MV-4-11 (cell line): Measurements from ENCODE around the gene JAG1.

Source experiments
- DNase-seq: peaks from one replicate; lab custom pipeline; 2025; lab: John Stamatoyannopoulos, UW

Gene JAG1

GRCh38 chr20:10699489-10699888 lies 25.7 kb upstream of the JAG1 start:
- no peak for DNase-seq

GRCh38 chr20:10696650-10697049 lies 22.9 kb upstream of the JAG1 start:
- DNase-seq, result no peak

GRCh38 chr20:10689385-10689784 lies 15.6 kb upstream of the JAG1 start:
- no peak for DNase-seq

DNA sequence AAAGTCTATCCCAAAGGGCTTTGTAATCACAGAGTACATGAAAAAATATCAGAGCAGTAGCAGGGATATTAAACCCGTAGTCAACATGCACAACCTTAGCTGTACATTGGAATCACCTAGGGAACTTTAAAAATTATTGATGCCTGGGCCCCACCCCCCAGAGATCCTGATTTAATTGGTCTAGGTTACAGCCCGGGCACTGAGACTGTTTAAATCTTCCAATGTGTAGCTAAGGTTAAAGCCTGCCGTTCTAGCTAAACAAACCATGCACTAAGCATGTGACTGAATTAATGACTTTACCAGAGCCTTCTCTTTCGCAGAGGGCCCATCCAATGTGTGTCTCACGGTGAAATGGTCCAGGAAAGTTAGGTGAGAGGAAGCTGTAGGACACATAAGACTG lies 14.1 kb upstream of the JAG1 start:
- no peak for DNase-seq

GRCh38 chr20:10686356-10687133 lies 12.7 kb upstream of the JAG1 start:
- DNase-seq, result no peak

DNA sequence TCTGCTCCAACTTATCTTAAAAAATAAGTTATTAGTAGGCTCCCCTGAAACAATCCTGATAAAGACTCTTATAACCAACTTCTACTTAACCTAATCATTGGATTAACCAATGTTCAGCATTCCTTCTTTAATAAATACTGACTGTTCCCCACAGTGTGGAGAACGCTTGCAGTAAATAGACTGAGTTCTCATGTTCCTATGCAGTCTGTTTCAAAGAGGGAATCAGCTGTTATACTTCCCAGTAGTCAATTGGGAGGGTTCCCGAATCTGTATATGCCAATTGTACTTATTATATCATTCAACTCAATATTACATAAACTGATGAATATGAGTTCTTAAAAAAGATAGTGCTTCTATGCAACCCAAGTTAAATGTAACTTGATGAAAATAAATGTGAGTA lies 9.7 kb upstream of the JAG1 start:
- DNase-seq, result no peak

DNA sequence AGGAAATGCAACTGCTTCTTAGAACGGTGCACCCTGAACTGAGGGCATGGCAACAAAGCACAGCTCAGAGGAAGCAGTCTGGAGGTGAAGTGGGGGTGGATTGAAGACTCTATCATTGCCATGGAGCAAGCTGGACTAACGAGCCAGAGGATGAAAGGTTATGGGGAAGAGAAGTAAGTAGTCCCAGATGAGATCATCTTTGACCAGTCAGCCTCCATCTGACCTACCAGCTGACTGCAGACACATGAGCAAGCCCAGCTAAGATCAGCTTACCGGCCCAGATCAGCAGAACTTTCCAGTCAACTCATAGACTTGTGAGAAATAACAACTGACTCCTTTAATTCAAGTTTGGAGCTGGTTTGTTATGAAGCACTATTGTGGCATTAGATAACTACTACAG lies 9.1 kb upstream of the JAG1 start:
- DNase-seq, result no peak

GRCh38 chr20:10681494-10681893 lies 7.7 kb upstream of the JAG1 start:
- no peak for DNase-seq

- no peak for DNase-seq
These were observed 6.8 kb upstream of the JAG1 start for GRCh38 chr20:10680571-10680970.

GRCh38 chr20:10679269-10679668 lies 5.5 kb upstream of the JAG1 start:
- no peak for DNase-seq

DNA sequence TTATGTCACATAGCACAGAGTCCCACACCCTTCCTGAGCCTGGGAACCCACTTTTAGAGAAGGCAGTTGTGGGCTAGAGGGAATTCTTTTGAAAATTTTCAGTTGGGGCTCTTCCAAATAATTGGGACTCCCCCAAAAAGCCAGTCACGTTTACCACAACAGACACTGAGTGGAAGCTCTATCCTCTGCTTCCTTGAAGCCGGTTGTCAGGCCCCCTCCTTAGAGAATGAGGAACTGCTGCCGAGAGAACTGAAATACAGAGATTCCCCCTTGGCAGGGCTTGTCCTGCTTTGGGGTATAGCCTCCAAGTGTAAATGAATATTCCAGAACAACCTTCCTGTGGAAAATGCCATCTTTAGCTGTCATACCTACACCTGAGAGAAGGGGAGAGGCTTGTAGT lies 2.7 kb upstream of the JAG1 start:
- no peak for DNase-seq

GRCh38 chr20:10675450-10675848 lies 1.6 kb upstream of the JAG1 start:
- no peak for DNase-seq

DNA sequence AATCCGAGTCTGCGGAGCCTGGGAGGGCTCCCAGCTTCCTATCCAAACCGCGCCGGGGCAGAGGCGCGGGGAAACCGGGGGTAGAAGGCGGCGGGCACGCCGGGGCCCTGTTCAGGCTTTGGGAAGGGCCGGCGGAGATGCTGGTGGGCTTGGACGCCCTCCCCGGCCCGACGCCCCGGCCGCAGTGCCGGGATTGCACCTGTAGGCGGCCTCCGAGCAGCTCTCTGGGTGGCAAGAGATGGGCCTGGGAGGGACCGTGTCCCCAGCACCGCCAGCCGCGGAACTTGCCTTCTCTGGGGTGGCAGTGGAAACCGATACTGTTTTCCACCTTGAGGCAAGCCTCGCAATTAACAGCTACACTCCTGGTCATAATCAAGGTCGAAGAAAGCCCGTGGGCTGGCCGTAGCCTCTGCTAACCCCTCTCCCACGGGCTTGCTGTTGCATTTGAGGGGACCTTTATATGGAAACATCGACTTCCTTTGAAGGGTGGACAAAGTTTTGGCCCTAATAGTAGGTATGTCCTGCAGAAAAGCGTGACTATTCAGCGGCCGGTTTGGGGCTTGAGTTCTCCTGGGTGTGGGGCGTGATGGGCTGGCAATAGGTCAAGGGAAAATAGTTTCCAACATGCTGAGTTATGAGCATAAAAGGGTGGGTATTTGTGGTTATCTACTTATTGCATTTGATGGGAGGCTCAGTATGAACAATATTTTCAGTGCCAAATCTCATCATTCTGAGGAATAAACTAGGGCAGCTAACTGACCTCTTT lies 1.1 kb upstream of the JAG1 start:
- peak; percentile 30 for DNase-seq

- no peak for DNase-seq
These were observed 490 bp downstream of the JAG1 start for GRCh38 chr20:10673176-10673841.

GRCh38 chr20:10672624-10673127 lies 1.1 kb downstream of the JAG1 start:
- peak; percentile 34 for DNase-seq

DNA sequence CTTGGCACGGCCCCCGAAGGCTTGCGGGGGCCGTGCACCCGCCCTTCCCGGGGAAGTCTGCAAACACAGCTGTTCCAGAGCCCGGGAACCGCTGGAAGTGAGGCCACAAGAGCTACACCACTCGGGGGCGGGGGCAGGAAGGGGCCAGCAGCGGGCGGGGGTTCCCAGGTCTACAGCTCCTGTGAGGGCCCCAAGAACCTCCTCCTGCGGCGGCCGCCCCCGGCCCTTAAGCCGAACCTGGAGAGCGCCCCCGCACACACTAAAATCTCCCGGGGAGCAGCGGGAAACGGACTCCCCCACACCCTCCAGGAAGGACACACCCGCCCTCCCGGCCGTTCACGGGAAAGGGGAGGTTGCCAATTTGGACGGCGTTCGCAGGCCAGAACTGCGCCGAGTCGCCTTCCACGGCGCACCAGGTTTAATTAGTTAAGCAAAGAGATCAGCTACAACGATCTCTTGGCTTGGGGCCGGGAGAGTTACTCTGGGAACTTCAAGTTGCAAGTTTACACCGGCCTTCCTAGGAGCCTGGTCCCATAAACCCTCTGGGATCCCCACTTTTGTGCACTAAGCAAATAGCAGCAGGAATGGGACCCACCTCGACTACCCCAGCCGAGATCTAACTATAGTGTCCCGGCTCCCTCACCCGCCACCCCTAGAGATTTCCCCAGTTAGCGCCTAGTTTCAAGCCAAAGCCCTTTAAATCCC lies 1.7 kb downstream of the JAG1 start:
- no peak for DNase-seq

DNA sequence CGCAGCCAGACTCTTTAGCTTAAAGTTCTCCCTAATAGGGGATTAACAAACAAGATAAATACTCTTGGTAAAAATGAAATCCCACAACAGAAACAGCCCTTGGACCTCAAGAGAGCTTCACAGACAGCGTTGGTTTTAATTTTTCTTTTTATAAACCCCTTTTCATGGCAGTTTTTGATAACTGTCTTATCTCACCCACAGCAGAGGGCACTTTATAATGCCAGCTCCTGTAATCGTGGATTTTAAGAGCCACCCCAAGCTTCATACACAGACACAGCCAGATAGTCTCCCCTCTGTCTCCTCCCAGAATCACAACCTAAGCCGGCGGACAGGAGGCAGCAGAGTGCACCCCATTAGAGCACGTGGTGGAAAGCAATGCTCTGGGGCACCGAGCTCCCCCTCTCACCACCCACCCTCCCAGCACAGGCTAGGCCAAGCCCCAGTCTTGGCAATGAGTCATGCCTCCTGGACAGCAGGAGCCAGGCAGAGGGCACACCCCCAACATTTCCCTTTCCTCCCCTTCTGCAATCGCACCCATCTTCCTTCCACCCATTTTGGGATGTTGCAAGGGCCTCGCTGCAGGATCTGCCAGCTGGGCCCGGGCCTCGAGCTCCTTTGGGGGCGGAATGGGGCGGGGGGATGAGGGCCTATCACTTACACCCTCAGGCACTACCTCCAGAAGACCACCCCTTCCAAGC lies 2.4 kb downstream of the JAG1 start:
- peak; percentile 70 for DNase-seq

- DNase-seq, result no peak
These were observed 3.1 kb downstream of the JAG1 start for GRCh38 chr20:10670501-10671220.

DNA sequence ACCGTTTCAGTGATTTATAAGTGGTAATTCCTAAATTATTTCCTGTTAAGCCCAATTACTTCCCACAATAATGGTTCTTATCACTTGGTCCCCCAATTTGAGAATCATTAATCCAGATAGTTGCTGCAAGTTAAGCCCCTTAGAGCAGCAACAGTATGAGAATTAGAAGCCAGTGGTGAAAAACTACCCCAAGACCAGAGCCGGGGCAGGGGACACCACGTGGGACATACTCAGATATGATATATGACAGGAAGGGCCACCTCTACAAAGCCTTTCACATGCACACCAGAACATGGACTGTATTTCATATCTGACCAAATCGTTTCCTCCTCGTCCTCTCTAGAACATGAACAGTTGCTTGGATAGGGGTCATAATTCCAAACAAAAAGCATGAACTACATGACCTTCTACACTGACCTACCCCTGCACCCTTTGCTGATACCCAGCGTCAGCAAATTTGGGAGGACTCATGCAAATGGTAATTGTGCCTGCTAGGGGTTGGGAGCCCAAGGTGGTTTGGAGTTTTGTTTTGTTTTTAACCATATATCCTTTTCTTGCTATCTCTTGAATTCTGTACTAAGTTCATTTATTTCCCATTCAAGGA lies 3.9 kb downstream of the JAG1 start:
- DNase-seq, result no peak

DNA sequence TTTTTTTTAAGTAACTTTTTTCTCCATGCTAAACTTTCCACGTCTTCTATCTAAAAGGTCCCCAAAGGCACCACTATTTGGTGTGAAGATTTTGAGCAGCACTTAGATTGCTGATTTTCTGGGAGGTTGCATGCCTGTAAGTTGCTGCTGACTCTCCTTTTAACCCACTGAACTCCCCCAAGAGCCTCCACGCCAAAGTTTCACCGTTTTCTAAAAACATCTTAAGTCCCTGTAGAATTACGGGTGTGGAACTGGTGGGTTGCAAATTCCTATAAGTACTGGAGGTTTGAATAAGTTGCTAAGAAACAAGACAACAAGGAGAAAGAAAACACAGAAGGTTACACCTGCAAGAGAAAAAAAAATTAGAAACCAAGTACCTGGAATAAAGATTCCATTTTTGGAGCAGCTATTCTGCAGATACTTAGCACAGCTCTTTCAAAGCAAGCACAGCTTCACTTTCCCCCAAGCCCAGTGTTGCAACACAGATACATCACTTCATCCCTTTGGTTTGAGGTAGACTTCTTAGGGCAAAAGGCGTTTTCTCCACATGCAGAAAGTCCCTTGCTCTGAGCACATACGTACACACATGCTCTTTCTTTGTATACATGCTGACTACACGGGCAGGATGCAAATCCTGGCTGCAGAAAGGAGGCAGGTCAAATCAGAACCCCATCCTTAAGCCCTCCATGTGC lies 5.0 kb downstream of the JAG1 start:
- no peak for DNase-seq
